Adipose tissue (tissue), 3 donors: ENCODE data around the gene SENP2. TPM values are rescaled to one million over a fixed set of nuclear protein-coding genes. Genes with fewer than 3 reads are reported as not detected.
"Not testable (repeated sequence)": the region's sequence is repeated elsewhere in the genome, so short reads cannot be mapped to it uniquely, and the experiment has no call there.

Experiments used
- H3K27ac ChIP-seq: one replicate; pipeline ENCODE4 v1.5.1; 2013; ENCODE audit warnings: low read depth, low read length
- WGBS, 3 donors: extraction: QIAGEN DNeasy Blood & Tissue Kit; methylation state at CpG; one replicate each; pipeline ENCODE4 v1.1.7; 2013; 5-methylcytosine and 5-hydroxymethylcytosine counted together
- polyA plus RNA-seq, 3 donors: library from polyadenylated mRNA; stranded (reverse); fragments of 200-250 nt; gene quantifications; one replicate each; pipeline ENCODE4 v1.2.3, GENCODE V29; 2013
- donor health status: healthy with polysubstance abuse.
- donor health status: Bipolar disorder and iron deficiency.
- donor health status: healthy.

The SENP2 gene
- 10 to 100 TPM in 2 of 3 donors, 1 to 10 TPM in 1; 7.2 to 26.4 (median 16.0) TPM for polyA plus RNA-seq

DNA sequence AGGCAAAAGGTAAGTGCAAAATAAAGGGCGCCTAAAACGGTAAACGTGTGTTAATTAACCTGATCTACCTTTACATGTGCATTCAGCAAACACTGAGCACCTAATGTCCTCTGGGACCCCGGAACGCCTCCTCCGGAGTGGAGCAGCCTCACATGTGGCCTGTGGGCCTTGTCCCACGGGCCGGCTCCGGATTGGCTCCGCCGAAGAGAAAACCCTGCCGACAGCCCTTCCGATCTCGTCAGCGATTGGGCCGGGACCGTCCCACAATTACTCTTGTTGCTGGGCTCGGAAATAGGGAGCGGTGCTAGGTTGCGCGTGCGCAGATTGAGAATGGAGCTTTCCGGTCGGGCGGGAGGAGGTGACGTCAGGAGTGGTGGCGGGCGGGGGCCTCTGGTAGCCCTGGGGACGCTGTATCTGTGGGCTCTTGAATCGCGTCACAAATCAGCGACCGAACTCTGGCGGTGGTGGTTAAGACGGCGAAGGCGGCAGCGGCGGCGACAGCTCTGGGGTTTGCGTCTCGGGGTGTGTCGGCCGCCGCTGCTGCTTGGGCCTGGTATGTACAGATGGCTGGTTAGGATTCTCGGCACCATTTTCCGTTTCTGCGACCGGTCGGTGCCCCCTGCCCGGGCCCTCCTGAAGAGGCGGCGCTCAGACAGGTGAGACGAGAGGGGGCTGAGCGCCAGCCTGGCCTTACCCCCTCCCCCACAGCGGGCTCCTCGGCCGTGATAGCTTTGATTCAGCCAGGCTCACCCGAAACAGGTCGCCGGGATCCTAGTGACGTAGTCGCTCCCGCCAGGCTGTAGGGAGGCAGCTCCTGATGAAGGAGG lies at the start of gene SENP2:
SENP2 (plus strand) TSS at position 437 of the 827 bp plus-strand sequence; CDS start at position 556, 119 bp downstream.
- peak within 1 kb of the TSS; percentile 95 for H3K27ac ChIP-seq
- WGBS, 3 donors, result 0% methylated on average over 64 of the region's 64 CpGs

GRCh38 chr3:185537369-185537970 lies 48.6 kb upstream of the SENP2 start:
- H3K27ac ChIP-seq, result no peak overlapping the region

DNA sequence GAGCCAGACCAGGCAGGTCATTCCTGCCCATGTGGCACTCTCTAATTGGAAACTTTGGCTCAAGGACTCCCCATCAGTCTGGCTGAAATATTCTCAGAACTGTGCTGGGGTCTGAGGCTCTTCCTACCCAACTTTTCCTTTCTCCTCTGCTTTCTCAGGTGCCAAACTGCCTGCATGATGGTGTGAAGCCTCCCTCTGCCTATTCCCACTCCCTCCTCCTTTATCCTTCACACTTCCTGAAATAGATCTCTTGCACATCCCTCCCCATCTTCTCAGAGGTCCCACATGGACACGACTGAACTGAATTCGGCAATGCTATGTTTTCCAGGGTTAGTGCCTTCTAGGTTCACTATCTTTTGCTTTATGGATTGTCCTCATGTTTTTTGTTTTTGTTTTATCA lies 46.2 kb upstream of the SENP2 start:
- WGBS, 3 donors, result 63 to 81% (median 71%) methylated on average over 2 of the region's 2 CpGs

More at GRCh38 chr3:185537369-185537970, 48.6 kb upstream of the SENP2 start:
- WGBS, 3 donors, result 12 to 41% (median 15%) methylated on average over 9 of the region's 9 CpGs

GRCh38 chr3:185540695-185541094 lies 45.4 kb upstream of the SENP2 start:
- H3K27ac ChIP-seq, result no peak overlapping the region
- WGBS, 3 donors, result 83 to 86% (median 83%) methylated on average over 7 of the region's 7 CpGs

More for the DNA sequence above, 46.2 kb upstream of the SENP2 start:
- H3K27ac ChIP-seq, result no peak overlapping the region

DNA sequence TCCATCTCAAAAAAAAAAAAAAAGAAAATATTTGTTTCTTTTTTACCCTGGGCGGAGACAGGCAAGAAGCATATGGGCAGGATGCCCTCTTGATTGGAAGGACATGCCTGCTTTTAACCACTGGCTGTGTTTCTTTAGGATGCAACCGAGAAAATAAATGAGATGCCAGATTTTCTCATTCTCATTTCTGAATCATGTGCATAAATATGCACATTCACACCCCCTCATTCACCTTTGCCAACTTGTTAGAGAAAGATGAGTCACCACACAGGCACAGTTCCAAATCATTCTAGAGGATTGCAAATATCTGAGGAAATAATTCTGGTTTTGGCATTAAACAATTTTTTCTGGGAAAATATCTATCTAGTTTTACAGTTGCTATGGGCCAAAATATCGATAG lies 37.0 kb upstream of the SENP2 start:
- no peak overlapping the region for H3K27ac ChIP-seq
- 45 to 54% (median 50%) methylated on average over 3 of the region's 3 CpGs for WGBS, 3 donors

DNA sequence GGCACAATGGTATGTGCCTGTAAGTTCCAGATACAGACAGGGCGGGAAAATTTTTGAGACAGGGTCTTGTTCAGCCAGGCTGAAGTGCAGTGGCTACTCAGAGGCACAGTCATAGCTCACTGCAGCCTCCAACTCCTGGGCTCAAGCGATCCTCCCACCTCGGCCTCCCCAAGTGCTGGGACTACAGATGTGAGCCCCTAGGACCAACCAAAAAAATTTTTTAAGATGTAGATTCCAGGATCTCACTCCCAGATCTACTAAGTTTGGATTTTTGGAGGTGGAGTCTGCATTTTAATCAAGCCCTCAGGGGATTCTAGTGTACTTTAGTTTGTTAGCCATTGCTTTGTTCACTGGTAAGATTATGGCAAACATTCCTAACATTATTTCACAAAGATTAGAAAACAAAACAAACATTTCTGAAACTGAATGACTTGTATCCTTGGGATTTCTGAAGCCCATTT lies 36.4 kb upstream of the SENP2 start:
- H3K27ac ChIP-seq, result no peak overlapping the region
- 75 to 88% (median 85%) methylated on average over 3 of the region's 3 CpGs for whole genome bisulfite sequencing, 3 donors

DNA sequence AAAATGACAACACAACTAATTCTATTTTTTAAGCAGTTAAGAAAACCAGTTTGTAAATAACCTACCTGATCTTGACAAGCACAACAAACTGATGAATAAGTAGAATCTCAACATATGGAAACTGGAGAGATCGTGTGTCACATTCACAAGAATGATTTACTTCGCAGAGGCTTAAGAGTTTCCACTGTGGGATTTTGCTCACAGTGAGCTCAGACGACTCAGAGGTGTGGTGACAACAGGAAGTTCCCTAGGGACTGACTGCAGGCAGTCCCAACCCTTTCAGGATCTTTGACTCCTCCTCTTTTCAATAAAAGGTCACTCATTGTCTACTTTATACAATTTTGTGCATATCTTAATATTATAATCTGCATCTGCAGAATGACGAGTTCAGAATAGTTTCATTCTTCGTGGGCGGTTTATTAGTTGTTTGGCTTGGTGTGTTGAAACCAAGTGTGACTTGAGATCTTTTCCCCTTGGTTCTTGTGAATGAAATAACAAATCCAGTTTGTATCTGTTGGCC lies 33.7 kb upstream of the SENP2 start, which contains the start of gene LIPH:
LIPH (minus strand) TSS at position 231 of the 520 bp plus-strand sequence; CDS start at position 114, 117 bp downstream.
- 37 to 48% (median 43%) methylated on average over 6 of the region's 6 CpGs for WGBS, 3 donors
- no peak within 1 kb of the TSS for H3K27ac ChIP-seq

DNA sequence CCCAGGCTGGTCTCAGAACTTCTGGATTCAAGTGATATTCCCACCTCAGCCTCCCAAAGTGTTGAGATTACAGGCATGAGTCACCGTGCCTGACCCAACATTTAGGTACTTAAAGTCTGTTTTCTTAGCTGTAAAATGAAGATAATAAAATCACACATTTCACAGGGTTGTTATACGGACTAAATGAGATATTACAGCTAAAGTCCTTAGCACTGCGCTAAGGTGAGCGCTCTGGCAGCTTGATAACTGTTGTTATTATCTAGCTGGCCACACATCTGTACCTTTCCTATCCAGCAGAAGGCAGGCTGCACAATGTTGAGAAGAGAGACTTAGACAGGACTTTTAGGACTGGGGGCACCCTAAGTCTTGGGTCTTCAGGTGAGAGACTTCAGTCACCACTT lies 31.0 kb upstream of the SENP2 start:
- no peak overlapping the region for H3K27ac ChIP-seq
- 64 to 93% (median 88%) methylated on average over 4 of the region's 4 CpGs for WGBS, 3 donors

- H3K27ac ChIP-seq, result no peak overlapping the region
- WGBS, 3 donors, result 39 to 77% (median 75%) methylated on average over 1 of the region's 1 CpG
Measured at GRCh38 chr3:185555860-185556347, 30.2 kb upstream of the SENP2 start.

- 84 to 91% (median 87%) methylated on average over 6 of the region's 6 CpGs for WGBS, 3 donors
- H3K27ac ChIP-seq, result not testable (repeated sequence)
Measured at GRCh38 chr3:185556640-185557039, 29.5 kb upstream of the SENP2 start.

DNA sequence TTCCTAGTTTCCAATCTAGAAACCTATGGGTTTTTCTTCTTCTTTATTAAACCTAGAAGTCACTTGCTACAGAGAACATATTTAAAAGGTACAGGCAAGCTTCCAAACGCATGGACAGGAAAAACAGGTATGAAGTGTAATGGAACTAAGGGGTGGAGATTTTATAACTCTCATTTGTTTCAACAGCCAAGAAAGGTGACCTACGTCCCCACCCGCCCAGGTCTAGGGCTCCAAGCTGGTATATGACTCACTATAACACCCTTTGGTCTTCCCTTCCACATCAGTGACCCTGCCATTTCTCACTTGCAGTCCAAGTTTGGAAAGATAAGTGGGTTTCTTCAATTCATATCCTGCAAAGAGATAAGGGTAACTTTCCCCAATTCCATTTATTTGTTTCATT lies 27.7 kb upstream of the SENP2 start:
- no peak overlapping the region for H3K27ac ChIP-seq
- 33 to 79% (median 79%) methylated on average over 3 of the region's 3 CpGs for WGBS, 3 donors

DNA sequence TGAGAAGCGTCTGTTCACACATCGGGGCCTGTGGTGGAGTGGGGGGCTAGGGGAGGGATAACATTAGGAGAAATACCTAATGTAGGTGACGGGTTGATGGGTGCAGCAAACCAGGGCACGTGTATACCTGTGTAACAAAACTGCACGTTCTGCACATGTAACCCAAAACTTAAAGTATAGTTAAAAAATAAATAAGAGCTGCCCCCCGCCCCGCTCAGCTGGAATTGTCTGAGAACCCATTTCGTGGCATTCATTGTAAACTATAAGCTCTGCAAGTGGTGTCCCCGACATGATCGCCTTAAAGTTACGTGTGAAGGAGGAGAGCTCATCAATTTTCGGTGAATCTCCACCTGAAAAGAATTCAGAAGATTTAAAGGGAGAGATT lies 26.4 kb upstream of the SENP2 start:
- 80 to 87% (median 84%) methylated on average over 12 of the region's 12 CpGs for WGBS, 3 donors
- no peak overlapping the region for H3K27ac ChIP-seq

DNA sequence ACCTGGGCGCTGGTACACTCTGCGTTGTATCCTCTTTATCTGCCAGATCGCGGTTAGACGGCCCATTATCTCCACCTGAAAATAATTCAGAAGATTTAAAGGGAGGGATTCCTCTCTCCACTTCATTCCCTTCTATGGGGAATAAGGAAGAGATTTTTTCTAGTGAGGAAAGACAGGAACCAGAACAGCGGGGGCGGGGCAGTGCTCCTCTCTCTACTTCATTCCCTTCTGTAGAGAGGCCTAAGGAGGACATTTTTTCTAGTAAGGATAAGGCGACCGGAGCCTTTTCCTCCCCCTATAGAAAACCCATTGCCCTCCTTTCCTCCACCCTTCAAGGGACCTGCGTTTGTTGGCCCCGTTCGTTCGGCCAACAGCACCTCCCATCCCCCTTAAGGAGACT lies 25.4 kb upstream of the SENP2 start:
- H3K27ac ChIP-seq, result no peak overlapping the region
- WGBS, 3 donors, result 89 to 91% (median 91%) methylated on average over 13 of the region's 13 CpGs

DNA sequence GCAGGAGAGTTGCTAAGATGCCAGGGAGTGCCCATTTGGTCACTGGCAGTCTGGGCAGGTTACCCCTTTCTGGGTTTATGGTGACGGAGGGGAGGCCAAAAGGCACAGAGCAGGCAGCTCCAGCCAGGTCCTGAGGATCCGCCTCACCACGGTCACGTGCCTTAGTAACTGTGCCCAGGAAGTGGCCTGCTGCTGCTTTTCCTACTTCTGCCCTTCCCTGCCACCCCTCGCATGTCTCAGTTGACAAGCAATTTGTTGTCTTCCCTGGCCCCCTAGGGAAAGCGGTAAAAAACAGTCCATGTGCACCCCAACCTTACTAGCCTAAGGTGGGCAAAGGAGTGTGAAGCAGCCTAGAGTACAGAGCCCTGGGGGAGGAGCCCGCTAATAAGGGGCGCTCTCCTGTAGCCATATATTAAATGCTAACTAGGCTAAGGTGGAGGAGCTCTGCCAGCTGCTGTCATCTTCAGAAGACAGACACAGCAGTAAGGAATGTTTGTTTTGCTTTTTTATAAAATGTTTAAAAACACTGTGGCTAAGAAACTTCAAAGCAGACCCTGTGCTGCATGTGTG lies 24.6 kb upstream of the SENP2 start:
- 48 to 83% (median 51%) methylated on average over 8 of the region's 8 CpGs for WGBS, 3 donors
- H3K27ac ChIP-seq, result no peak overlapping the region

DNA sequence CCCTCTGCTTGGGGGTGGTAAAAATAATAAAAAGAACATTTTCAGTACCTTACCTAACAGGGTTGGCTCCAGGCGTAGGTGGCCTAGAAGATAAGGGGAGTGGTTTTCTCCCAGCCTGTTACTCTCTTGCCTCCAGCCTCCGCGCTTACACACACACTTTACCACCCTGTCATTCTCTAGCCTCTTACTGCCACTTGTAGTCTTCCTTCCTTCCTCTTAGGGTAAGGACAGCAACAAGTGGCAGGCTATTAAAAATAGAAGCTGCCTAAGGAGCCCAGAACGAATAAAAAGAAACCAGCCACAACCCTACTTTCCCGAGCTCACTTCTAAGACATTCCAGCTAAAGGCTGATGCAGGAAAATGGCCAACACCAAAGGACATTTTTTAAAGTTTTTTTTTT lies 24.1 kb upstream of the SENP2 start:
- no peak overlapping the region for H3K27ac ChIP-seq
- WGBS, 3 donors, result 35 to 71% (median 35%) methylated on average over 5 of the region's 5 CpGs

GRCh38 chr3:185572183-185572582 lies 13.9 kb upstream of the SENP2 start:
- 76 to 92% (median 79%) methylated on average over 5 of the region's 5 CpGs for WGBS, 3 donors
- no peak overlapping the region for H3K27ac ChIP-seq

- not testable (repeated sequence) for H3K27ac ChIP-seq
- WGBS, 3 donors, result 21 to 31% (median 30%) methylated on average over 17 of the region's 17 CpGs
Measured at GRCh38 chr3:185575108-185575869, 10.8 kb upstream of the SENP2 start.

DNA sequence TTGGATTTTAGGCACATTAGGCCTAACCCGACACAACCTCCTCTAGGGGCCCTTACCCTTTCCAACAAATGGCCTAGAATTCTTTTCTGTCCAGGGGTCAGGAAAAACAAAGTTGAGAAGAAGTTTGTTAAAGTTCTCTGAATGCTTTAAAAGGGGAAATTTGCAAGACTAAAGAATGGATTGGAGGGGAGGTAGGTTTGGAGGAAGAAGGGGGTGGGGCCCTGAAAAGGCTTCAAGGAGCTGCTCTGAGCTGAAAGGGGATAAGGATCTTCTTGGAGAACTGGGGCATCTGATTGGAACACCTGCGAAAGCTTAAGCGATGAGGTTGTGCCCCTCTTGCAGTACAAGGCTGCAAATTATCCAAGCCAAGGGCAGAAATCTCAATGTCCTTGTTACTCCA lies 3.9 kb upstream of the SENP2 start:
- no peak overlapping the region for H3K27ac ChIP-seq
- WGBS, 3 donors, result 67 to 80% (median 69%) methylated on average over 3 of the region's 3 CpGs
